Measurements from ENCODE around the gene TADA3.

Gene TADA3

DNA sequence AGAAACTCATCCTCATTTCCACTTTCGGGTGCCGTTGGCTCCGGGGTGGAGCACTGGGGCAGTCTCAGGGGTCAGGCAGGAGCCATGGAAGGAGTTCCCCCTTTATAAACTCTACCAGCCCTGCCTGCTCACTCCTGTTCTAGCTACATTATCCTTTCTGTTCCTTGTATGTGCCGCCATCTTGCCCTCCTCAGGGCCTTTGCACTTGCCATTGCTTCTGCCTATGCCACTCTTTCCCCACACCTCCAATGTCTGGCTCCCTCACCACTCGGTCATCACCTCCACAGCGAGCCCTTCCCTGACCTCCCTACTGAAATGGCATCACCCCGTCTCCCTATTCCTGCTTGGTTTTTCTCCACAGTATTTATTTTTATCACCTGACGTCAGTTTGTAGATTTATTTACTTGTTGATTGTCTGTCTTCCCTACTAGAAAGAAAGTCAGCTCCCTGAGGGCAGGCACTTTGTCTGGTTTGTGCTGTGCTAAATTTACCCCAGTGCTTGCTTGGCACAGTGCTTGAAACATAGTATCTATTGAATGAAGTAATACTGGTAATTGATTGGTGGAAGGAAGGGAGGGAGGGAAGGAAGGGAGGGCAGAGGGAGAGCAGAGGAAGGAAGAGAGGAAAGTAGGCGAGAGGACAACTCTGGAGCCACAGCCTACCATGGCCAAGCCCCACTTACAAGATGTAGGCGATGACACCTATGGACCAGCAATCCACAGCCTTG is 31.3 kb downstream of the TADA3 start:
- no peak for DNase-seq

- DNase-seq: no peak
Measured at GRCh38 chr3:9757427-9757826, 34.8 kb downstream of the TADA3 start.

- DNase-seq: no peak
Measured at GRCh38 chr3:9754678-9755077, 37.6 kb downstream of the TADA3 start.

GRCh38 chr3:9750556-9751411 is 41.5 kb downstream of the TADA3 start:
- DNase-seq: no peak

GRCh38 chr3:9749645-9750555 is 42.4 kb downstream of the TADA3 start, which contains the start of gene OGG1:
TSS of gene OGG1 (plus strand) at chr3:9749952. CDS start at chr3:9750287, 335 bp downstream.
- DNase-seq: peak; percentile 93

DNA sequence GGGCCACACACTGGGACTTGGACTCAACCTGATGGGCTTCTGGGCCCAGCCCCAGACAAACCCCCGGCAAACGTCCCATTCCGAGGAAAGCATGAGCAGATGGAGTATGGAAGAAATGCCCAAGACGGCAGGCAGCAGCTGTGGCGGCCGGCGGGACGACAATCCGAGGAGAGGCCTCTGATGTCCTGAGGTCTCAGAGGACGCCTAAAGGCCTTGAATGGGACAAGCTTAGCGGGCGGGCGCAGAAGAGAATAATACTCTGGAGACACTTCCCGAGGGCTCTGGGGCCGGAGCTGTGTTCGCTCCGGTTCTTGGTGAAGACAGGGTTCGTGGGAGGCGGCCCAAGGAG is 43.0 kb downstream of the TADA3 start:
- peak; percentile 59 for DNase-seq

DNA sequence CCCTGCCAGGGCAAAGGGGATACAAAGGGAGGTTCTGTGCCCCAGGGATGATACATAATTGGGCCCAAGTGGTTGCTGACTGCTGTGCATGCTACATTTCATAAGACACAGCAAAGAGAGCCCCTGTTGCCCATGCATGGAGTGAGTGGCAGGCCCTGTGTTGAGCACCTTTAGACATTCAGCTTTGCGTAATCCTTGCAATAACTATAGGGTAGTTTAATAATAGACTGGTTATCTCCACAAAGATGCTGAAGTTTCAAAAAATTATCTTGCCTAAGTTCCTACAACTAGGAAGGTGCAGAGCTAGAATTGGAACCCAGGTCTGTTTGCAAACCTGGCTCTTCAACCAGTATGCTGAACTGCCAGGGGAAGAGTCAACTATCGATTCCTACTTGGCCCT is 44.2 kb downstream of the TADA3 start:
- no peak for DNase-seq

- DNase-seq: no peak
Measured at GRCh38 chr3:9747267-9747666, 45.0 kb downstream of the TADA3 start.

GRCh38 chr3:9746330-9746729 is 45.9 kb downstream of the TADA3 start:
- DNase-seq: no peak

- DNase-seq: no peak
Measured at GRCh38 chr3:9745521-9745920, 46.8 kb downstream of the TADA3 start.

DNA sequence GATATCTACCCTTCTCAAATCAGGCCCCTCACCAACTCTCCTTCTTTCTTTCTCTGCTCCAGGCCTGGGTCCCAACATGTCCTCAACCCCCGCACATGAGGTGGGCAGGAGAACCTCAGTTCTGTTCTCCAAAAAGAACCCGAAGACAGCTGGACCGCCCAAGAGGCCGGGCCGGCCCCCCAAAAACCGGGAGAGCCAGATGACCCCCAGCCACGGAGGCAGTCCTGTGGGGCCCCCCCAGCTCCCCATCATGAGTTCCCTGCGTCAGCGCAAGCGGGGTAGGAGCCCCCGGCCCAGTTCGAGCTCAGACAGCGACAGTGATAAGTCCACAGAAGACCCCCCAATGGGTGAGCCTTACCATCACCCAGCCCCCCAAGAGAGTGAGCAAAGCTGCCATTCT is 48.1 kb downstream of the TADA3 start:
- no peak for DNase-seq

GRCh38 chr3:9743548-9743947 is 48.7 kb downstream of the TADA3 start:
- DNase-seq: no peak

DNA sequence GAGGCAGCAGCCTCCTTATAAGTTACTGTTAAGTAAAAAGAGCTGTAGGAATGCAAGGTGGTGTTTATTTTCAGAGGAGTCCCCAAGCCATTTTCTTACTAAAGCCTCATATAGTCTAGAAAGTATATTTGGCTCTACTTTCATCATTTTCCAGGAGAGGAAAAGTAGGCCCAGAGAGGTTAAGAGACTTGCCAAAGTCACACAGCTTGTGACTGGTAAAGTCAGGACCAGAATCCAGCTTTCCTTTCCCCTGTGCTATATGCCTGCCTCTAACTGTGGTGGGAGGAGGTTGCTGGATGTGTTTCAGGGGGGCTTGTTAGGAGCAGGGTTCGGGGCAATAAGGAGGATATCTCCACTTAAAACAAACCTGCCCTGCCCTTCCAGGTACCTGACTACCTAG is 49.7 kb downstream of the TADA3 start:
- DNase-seq: no peak

DNA sequence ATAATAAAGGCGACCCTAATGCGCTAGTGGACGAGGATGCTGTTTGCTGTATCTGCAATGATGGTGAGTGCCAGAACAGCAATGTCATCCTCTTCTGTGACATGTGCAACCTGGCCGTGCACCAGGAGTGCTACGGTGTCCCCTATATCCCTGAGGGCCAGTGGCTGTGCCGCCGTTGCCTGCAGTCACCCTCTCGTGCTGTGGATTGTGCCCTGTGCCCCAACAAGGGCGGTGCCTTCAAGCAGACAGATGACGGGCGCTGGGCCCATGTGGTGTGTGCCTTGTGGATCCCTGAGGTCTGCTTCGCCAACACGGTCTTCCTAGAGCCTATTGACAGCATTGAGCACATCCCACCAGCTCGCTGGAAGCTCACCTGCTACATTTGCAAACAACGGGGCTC is 53.1 kb downstream of the TADA3 start:
- DNase-seq: no peak

GRCh38 chr3:9736831-9737230 is 55.4 kb downstream of the TADA3 start:
- DNase-seq: no peak

DNA sequence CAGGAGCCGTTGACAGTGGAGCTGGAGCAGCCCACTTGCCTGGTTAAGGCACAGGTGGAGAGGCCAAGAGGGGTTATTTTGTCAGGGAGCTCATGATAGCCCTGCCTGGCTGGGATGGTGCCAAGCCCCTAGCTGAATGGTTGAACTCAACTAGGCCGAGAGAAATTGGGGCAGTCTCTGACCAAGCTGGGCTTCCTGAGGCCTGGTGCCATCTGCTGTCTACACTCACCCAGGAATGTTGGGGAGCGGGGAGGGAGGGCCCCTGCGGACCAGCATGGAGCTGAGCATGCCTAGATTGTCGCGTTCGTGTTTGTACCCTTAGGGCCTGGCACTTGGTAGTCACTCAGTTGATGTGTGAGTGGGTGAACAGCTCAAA is 59.5 kb downstream of the TADA3 start:
- no peak for DNase-seq

DNA sequence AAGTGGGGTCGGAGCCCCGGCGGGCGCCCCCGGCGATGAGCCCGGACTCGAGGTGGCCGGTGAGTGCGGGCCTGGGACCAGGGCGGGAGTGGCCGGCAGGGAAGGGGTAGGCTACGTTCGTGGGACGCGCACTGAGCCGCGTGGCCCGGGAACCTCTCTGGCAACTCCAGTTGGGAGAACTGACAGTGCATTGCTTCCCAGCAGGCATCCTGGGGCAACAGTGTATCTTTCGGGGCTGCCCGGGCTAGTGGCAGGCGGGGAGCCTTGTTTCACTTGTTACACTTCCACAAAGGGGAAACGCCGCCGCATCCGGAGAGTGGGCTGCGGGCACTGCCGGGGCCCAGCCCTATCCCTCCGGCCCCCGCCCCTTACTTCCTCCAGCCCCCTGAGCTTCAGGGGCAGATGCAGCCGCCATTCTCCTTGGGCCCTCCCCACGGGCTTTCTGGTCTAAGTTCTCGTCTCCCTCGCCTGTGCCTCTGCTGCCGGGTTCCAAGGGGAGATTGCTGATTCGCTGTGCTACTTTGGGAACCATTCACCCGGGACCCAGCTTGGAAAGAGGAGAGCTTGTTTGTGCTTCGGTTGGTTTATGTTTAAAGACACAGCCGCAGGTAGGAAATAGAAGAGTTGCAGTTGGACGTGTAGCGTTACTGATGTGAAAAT is 60.1 kb downstream of the TADA3 start:
- no peak for DNase-seq

DNA sequence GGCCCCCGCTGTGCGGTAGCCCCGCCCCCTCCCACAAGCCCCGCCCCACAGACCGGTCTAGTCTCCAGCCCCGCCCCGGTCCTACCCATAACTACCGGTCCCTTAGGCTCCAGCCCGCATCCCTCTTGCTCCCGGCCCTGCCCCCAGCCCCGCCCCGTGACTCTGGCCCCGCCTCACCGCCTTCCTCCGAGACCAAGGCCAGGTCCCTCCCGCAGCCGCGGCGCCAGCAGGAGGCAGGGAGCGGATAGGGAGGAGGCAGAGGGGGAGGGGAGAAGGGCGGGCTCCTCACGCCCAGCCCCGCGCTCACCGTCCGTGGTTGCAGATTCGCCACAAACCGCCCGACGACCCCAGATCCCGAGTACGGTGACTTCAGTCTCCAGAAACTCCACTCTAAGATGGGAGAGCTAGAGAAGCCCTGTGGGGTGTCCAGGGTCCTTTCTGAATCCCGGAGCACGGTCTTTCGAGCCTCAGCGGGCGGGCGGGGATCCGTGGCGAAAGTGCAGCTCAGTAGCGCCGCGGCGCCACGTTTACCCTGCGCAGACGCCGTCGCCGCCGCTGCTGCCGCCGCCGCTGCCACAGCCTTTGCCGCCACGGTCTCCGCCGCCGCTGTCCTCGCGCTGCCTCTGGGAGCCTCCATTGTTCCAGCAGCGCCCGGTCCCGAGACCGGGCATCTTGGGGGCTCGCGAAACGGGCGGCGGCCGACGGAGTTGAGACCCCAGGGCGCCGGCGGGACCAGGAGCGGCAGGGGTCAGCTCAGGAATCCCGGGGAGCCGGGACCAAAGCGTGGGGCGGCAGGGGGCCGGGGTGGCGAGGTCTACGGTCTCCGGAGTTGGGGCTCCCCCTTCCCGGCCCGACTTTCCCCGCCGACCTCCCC is 60.8 kb downstream of the TADA3 start, which contains the start of gene BRPF1:
BRPF1 (plus strand) TSS at position 530 of the 874 bp plus-strand sequence. CDS start 2,406 bp downstream, outside the sequence.
- peak; percentile 62 for DNase-seq

- DNase-seq: peak; percentile 62
Measured at GRCh38 chr3:9730657-9731205, 61.5 kb downstream of the TADA3 start.
